GM10266 (cell line): ENCODE measurements around the gene MCM3AP.

Experiments
- DNase-seq: peaks from one replicate; pipeline ENCODE4 v3.0.0; 2012; ENCODE audit errors: extremely low spot score
- TF ChIP-seq, protein P1 (sequence below): IDR thresholded peaks from 2 replicates; pipeline ENCODE4 v1.5.1; 2012; ENCODE audit warnings: mild to moderate bottlenecking, low read depth; ENCODE audit not compliant: control insufficient read depth, insufficient read depth; ENCODE audit errors: missing control alignments

The MCM3AP gene

DNA sequence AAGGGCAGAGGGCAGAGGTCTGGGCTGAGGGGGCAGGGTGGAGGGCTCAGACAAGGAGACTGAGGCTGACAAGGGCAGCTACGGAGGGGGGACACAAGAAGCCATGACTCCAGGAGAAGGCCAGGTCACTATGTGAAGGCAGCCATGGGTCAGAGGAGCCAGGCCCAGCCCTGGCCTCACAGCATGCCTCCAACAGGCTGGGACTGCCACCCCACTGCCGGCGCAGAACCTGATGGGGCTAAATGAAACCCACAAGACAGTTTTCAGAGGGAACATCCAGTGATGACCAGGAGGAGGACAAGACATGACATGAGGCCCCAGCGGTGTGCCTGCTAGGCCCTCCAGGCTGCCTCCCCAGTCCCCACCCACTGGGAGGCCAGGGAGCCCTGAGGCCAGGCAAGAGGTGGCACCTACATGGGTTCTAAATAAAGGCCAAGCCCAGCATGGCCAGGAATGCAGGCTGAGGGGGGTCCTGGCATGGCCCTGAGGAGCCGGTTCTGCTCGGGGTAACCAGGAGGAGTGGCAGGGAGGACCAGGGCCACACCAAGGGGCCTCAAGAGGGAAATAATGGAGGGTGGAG is 29.6 kb downstream of the MCM3AP start:
- TF ChIP-seq, protein P1, sequence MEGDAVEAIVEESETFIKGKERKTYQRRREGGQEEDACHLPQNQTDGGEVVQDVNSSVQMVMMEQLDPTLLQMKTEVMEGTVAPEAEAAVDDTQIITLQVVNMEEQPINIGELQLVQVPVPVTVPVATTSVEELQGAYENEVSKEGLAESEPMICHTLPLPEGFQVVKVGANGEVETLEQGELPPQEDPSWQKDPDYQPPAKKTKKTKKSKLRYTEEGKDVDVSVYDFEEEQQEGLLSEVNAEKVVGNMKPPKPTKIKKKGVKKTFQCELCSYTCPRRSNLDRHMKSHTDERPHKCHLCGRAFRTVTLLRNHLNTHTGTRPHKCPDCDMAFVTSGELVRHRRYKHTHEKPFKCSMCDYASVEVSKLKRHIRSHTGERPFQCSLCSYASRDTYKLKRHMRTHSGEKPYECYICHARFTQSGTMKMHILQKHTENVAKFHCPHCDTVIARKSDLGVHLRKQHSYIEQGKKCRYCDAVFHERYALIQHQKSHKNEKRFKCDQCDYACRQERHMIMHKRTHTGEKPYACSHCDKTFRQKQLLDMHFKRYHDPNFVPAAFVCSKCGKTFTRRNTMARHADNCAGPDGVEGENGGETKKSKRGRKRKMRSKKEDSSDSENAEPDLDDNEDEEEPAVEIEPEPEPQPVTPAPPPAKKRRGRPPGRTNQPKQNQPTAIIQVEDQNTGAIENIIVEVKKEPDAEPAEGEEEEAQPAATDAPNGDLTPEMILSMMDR, result no peak

DNA sequence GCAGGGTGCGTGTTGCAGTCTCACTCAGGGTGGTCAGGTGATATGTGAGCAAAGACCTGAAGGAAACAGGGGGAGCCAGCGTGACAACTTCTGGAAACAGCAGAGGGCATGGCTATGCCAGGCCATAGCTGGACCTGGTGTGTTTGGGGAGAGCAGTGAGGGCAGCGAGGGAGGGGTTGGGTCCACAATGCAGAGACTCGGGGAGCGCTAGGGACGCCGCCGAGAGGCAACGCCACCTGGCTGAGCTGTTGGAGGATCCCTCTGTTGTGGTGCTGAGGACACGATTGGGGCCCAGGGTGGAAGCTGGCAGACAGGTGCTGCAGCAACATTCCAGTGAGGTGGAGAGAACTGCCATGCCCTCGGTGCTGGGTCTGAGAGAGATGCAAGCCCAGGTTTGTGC is 30.2 kb downstream of the MCM3AP start:
- no peak for DNase-seq
- TF ChIP-seq, protein P1, result no peak

More for the DNA sequence above, 29.6 kb downstream of the MCM3AP start:
- DNase-seq, result no peak

DNA sequence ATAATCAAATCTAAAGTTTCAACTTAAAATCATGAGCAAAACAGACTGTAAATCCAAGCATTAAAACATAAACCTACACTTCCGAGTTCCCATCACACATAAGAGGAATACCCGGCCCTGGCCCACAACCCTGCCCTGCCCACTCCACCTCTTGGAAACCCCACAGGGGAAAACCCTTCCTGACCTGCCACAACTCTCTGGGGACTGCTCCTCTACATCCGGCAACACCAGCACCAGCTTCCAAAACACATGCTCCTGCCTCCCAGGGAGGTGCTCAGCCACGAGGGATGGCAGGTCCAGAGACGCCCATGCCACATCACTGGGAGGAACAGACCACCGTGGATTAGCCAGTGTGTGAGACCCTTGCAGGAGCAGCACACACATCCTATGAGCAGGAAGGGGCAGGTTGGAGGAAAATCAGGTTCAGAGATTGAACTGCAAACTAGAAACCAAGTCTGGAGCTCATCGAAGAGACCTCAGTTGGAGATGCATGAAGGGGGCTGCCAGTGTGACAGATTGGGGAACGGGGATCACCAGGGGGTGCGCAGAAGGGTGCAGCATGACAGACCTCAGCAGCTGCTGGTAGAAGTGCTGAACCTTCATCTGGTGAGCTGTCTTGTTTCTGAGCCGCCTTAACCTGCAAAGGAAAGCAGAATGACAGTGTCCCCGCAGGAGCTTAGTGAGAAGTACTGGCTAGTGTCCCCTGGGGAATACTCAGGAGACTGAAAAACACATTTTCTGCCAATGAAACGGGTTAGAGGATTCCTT is 31.0 kb downstream of the MCM3AP start:
- DNase-seq, result peak; percentile 75
- TF ChIP-seq, protein P1, result no peak

DNA sequence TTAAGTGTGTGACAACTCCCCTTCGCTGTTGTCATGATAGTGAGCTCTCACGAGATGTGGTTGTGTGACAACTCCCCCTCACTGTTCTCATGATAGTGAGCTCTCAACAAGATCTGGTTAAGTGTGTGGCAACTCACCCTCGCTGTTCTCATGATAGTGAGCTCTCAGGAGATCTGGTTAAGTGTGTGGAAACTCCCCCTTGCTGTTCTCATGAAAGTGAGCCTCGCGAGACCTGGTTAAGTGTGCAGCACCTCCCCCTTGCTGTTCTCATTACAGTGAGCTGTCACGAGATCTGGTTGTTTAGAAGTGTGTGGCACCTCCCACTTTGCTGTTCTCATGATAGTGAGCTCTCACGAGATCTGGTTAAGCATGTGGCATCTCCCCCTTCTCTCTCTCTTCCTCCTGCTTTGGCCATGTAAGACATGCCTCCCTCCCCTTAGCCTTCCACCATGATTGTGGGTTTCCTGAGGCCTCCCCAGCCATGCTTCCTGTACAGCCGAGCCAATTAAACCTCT is 31.7 kb downstream of the MCM3AP start:
- TF ChIP-seq, protein P1, result no peak
- DNase-seq, result peak; percentile 68

DNA sequence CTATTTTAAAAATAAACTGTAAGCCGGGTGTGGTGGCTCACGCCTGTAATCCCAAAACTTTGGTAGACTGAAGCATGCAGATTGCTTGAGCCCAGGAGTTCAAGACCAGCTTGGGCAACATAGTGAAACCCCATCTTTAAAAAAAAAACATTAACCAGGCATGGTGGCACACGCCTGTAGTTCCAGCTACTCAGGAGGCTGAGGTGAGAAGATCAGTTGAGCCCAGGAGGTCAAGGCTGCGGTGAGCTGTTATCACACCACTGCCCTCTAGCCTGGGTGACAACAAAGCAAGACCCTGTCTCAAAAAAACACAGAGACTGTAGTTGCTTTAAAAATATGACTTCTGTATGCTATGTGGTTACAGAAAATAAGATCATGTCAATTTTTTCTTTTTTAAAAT is 32.6 kb downstream of the MCM3AP start:
- no peak for DNase-seq
- TF ChIP-seq, protein P1, result no peak

DNA sequence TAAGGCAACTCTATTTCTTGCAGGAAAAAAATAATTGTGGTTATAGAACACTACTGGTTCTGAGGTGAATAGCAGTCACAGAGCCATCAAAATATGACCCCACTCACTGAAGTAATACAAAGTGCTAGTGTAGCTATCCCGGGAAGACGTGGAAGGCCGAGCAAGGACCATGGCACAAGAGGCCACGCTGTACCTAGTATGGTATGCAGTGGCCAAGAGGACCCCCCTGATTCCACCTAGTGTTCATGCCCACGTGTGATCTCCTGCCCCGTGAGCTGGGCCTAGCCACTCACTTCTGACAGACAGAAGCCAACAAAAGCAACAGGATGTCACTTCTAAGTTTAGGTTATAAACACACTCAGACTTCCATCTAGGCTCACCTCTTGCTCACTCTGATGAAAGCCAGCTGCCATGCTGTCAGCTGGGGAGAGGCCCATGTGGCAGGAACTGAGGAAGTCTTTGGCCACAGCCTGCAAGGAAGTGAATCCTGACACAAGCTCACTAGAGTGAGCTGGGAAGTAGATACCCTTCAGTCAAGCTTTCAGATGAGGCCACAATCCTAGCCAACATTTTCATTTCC is 35.2 kb downstream of the MCM3AP start:
- no peak for DNase-seq
- TF ChIP-seq, protein P1, result no peak

DNA sequence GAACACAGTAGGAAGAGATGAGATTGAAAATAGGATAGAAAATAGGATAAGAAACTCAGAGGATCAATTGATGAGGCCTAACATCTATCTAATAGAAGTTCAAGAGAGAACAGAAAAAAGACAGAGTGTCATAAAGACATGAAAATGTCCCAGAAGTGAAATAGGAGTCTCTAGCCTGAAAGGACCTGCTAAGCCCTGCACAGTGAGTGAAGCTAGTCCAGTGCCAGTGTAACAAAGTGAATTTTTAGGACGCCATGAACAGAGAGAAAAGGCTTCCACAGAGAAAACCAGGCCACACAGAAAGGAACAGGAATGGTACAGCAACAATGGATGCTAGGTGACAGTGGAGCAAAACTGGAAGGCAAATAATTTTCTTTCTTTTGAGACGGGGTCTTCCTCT is 36.6 kb downstream of the MCM3AP start:
- TF ChIP-seq, protein P1, result no peak
- DNase-seq, result no peak
